Pancreas (tissue), 10 donors: ENCODE data around the gene WIPI1. TPM values are rescaled to one million over a fixed set of nuclear protein-coding genes. Genes with fewer than 3 reads are reported as not detected.

Experiments used
- ATAC-seq, 4 donors: fragments of 200-7000 bp; cut with Tn5 transposase; one replicate each; pipeline versions ENCODE4 v1.8.0 to v1.9.1; 2020; ENCODE audit warnings: mild to moderate bottlenecking in 4 of 4, moderate library complexity in 4 of 4
- DNase-seq, 6 donors: peaks; one replicate each; pipeline ENCODE4 v3.0.0-alpha.2; 2020
- FAIRE-seq: peaks from 2 replicates; lab custom pipeline; 2012; peaks lifted over from hg19 to GRCh38; lab: Jason Lieb, UNC
- H3K27ac ChIP-seq, 4 donors: fragments of 200-600 bp; sonication (generic); 1 replicate in 3 of 4; 2 replicates in 1 of 4; pipeline versions ENCODE4 v1.5.0 to v1.8.0; 2020
- H3K27me3 ChIP-seq, 4 donors: fragments of 200-600 bp; one replicate each; pipeline ENCODE4 v1.8.0; 2021
- H3K36me3 ChIP-seq, 3 donors: fragments of 200-600 bp; sonication (generic) in 1 of 3; one replicate each; pipeline versions ENCODE4 v1.5.0 to v1.8.0; 2020 to 2021
- H3K4me1 ChIP-seq, 3 donors: fragments of 200-600 bp; one replicate each; pipeline ENCODE4 v1.8.0; 2021
- H3K4me3 ChIP-seq, 4 donors: fragments of 200-600 bp; sonication (generic) in 2 of 4; one replicate each; pipeline versions ENCODE4 v1.5.0 to v1.8.0; 2020 to 2021
- H3K9me3 ChIP-seq, 4 donors: fragments of 200-600 bp; one replicate each; pipeline ENCODE4 v1.8.0; 2021
- WGBS, 2 donors: extraction: QIAGEN DNeasy Blood & Tissue Kit; methylation state at CpG; one replicate each; pipeline ENCODE4 v1.1.7; 2013; 5-methylcytosine and 5-hydroxymethylcytosine counted together
- intact Hi-C, 3 donors: fragments of 100-400 bp; cut with DNase I; formaldehyde crosslinking; loops; one replicate each; pipeline versions ENCODE4 v1.11.1 to v1.14.2; 2022
- polyA plus RNA-seq, 2 donors: library from polyadenylated mRNA; stranded (reverse); fragments of 200-250 nt; gene quantifications; one replicate each; pipeline ENCODE4 v1.2.3, GENCODE V29; 2013
- total RNA-seq, 6 donors: library from RNA; stranded (reverse); fragmentation: NEBNext Ultra II Directional in 4 of 6; extraction: Animal tissue kit (Norgen Biotek cat#: 25700) in 4 of 6; gene quantifications; one replicate each; pipeline versions ENCODE4 v1.2.1 to v1.2.4, GENCODE V29; 2021 to 2023
- TF ChIP-seq, protein P1 (sequence below), 4 donors: fragments of 200-600 bp; sonication (generic) in 3 of 4; IDR thresholded peaks; one replicate each; pipeline versions ENCODE4 v1.5.0 to v1.8.0; 2021; ENCODE audit warnings: antibody characterized with exemption in 4 of 4
- donor health status: healthy with polysubstance abuse.
- donor health status: DM: no; HTN: no; CAD: no; lungs with moderate emphysema.
- donor health status: DM: no; HTN: no; CAD: no.
- donor health status: control.
- donor health status: control.
- donor health status: Bipolar disorder and iron deficiency.
- donor health status: DM: yes; HTN: yes; CAD: no.
- donor health status: DM: no; HTN: no; CAD: no.
- donor health status: DM: no; HTN: no; CAD: no.
- donor health status: DM: yes; HTN: yes; CAD: no.

WIPI1 gene
- total and polyA plus RNA-seq, 8 donors: 14.0 to 32.2 (median 25.4) TPM

DNA sequence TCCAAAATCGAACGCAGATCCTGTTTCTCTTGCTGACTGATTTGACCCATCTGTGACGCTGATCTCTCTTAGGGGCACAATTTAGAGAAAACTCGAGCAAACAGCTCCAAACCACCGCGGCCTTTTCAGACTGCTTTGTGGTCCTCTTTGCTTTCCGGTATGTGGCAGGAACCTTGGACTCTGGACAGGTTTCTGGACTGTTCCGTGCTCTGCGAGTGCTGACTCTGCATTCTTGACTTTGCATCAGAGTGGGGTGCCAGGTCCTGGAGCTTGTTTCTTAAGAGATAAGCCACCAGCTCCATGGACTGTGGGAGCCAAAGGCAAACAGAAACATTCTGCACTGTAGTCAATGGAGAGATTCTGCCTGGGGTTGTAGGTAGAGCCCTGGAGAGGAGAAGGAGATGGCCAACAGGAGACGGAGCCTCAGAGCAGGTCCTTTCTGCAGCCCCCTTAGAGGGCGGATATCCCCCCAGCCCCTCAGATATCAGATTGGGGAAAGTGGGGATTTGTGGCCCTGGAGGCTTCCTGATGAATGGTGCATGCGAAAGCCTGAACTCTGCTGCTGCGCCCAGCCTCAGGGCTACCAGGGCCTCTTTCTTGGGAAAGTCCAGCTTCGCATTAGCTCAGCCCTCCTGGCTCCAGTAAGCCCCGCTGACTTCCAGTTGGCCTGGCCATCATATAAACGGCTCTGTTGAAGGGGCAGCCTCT, 65.6 kb downstream of the WIPI1 start:
- Histone ChIP-seq H3K4me1 (peaks cover 0 to 5% (median 1%) of the 10 kb centered on the region in 3 donors), H3K27me3 (no peaks in the 10 kb centered on the region), H3K27ac (no peak overlapping the region), H3K36me3 (no peaks in the 10 kb centered on the region), H3K4me3 (no peak overlapping the region), H3K9me3 (no peaks in the 10 kb centered on the region)
- WGBS, 2 donors: 72 to 76% methylated on average over 16 of the region's 16 CpGs
- DNase-seq: no peak
- peak in 2 of 4 donors; percentile 32 to 43 for ATAC-seq
- no peak for FAIRE-seq
- TF ChIP-seq, protein P1, sequence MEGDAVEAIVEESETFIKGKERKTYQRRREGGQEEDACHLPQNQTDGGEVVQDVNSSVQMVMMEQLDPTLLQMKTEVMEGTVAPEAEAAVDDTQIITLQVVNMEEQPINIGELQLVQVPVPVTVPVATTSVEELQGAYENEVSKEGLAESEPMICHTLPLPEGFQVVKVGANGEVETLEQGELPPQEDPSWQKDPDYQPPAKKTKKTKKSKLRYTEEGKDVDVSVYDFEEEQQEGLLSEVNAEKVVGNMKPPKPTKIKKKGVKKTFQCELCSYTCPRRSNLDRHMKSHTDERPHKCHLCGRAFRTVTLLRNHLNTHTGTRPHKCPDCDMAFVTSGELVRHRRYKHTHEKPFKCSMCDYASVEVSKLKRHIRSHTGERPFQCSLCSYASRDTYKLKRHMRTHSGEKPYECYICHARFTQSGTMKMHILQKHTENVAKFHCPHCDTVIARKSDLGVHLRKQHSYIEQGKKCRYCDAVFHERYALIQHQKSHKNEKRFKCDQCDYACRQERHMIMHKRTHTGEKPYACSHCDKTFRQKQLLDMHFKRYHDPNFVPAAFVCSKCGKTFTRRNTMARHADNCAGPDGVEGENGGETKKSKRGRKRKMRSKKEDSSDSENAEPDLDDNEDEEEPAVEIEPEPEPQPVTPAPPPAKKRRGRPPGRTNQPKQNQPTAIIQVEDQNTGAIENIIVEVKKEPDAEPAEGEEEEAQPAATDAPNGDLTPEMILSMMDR (IDR thresholded peaks at IDR 0.05): no peak
- intact Hi-C loops: no loop called here

DNA sequence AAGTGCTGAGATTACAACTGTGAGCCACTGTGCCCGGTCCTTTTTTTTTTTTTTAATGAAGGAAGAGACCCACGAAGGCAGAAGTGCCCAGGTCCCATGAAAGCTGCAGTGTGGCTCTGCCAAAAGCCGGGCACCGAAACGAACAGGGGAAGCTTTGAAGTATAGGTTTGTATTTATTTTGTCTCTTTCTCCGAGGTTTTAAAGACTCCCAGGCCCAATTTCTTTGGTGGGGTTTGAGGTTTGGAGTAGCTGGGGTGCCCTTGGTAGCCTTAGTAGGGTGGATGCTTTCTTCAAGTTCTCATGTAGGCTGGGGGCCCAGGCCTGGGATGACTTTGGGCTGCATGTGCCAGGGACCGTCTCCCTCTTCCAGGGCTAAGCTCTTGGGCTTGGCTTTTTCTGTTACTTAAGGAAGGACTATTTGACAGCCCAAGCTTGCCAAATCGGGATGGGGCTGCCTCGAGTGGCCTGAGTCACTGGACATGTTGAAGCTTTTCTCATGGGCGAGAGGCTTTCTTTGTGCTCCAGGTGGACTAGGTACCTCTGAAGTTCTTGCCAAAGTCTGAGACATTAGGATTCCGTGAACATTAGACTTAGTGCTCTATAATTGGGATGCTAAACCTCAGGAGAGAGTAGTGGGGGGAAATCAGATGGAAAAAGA, 66.3 kb downstream of the WIPI1 start:
- intact Hi-C loops: no loop called here
- H3K4me3 ChIP-seq: no peak overlapping the region
- H3K4me1 ChIP-seq: peaks cover 0 to 12% (median 4%) of the 10 kb centered on the region in 3 donors
- H3K36me3 ChIP-seq: no peaks in the 10 kb centered on the region
- WGBS, 2 donors: 84 to 91% methylated on average over 11 of the region's 11 CpGs
- FAIRE-seq: no peak
- no peak for DNase-seq
- TF ChIP-seq, protein P1 (IDR thresholded peaks at IDR 0.05): no peak
- no peak for ATAC-seq
- no peaks in the 10 kb centered on the region for H3K9me3 ChIP-seq
- H3K27ac ChIP-seq: no peak overlapping the region
- no peaks in the 10 kb centered on the region for H3K27me3 ChIP-seq

DNA sequence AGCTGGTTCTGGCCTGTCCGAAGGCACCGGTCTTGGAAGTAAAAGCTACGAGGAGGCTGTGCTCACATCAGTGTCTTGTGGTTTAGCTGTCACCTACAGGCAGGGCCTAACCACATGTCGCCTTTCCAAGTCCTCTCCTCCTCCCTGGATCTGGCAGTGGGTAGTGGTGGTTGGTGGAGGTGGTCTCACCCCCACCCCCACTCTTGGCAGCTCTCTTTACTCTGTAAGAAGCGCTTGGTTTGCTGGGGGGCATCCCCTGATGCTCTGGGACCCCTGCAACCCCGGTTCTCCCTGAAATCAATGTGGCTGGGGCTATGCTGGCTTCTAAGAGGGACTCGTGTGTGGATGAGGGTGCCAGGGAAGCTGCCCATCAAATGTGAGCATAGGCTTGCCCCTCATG, 68.3 kb downstream of the WIPI1 start:
- Histone ChIP-seq H3K27me3 (no peaks in the 10 kb centered on the region), H3K4me1 (peaks cover 0 to 17% (median 4%) of the 10 kb centered on the region in 3 donors), H3K9me3 (no peaks in the 10 kb centered on the region), H3K36me3 (no peaks in the 10 kb centered on the region), H3K4me3 (no peak overlapping the region), H3K27ac (peak overlapping the region; percentile 31 to 67 (median 60))
- DNase-seq (no peak), ATAC-seq (no peak), FAIRE-seq (no peak)
- 67 to 74% methylated on average over 7 of the region's 7 CpGs for WGBS, 2 donors
- intact Hi-C loops: no loop called here
- TF ChIP-seq, protein P1 (IDR thresholded peaks at IDR 0.05): no peak

DNA sequence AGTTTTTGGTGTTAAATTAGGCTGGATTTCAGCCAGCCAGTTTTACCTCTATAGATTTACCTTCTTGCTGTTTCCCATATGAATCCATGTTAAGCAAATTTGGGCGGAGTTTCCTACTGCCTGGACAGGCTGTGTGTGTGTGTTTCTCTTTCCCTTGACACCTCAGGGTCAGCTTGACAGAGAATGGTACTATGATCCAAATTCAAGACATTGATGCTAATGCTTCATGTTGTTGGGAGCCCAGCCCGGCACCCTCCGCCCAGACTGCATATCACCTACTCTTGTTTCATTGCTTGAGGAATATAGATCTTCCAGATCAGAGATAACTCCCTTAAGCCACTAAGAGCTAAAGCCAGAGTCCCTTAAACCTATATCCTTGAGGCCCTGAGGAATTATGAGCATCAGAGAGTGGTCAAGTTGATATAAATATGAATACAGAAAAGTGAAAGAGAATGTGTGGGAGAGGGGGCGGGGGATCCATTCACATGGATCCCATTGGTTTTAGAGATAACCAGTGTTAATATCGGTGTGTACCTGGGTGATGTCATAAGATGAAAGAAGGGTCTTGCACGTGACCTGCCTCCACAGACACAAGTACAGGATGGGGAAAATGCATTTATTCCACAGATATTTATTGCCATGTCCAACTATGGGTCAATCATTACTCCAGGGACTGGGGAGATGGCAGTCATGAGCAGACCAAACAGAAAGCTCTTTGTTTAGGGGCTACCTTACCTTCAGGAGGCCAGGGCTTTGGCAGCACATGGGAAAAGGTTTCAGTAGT, 69.7 kb downstream of the WIPI1 start:
- 65 to 72% methylated on average over 6 of the region's 6 CpGs for WGBS, 2 donors
- intact Hi-C loops: no loop called here
- H3K27me3 ChIP-seq: no peaks in the 10 kb centered on the region
- no peaks in the 10 kb centered on the region for H3K9me3 ChIP-seq
- peaks cover 0 to 17% (median 4%) of the 10 kb centered on the region in 3 donors for H3K4me1 ChIP-seq
- TF ChIP-seq, protein P1 (IDR thresholded peaks at IDR 0.05): no peak
- no peaks in the 10 kb centered on the region for H3K36me3 ChIP-seq
- FAIRE-seq: no peak
- peak overlapping the region in 3 of 4 donors; percentile 60 to 67 (median 60) for H3K27ac ChIP-seq
- peak in 3 of 4 donors; percentile 33 to 62 (median 42) for ATAC-seq
- no peak overlapping the region for H3K4me3 ChIP-seq
- DNase-seq: peak in 1 of 6 donors; percentile 21
